ENCODE data around the gene ZNF611.
"Not testable (repeated sequence)": the region's sequence is repeated elsewhere in the genome, so short reads cannot be mapped to it uniquely, and the experiment has no call there.

The ZNF611 gene

DNA sequence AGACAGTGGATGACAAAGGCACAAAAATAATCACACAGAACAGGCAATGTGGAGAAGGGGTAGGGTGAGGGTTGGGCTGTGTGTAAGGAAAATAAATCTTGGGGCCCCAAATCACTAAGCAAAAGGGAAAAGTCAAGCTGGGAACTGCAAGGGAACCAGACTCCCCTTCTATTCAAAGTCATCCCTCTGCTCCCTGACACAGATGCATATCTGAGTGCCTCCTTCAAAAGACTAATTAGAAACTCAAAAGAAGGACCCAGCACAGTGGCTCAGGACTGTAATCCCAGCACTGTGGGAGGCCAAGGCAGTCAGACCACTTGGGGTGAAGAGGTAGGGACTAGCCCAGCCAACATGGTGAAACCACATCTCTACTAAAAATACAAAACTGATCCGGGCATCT is 18.3 kb downstream of the ZNF611 start:
- DNase-seq (ENCODE audit: low read depth in 2 of 2), result no peak

DNA sequence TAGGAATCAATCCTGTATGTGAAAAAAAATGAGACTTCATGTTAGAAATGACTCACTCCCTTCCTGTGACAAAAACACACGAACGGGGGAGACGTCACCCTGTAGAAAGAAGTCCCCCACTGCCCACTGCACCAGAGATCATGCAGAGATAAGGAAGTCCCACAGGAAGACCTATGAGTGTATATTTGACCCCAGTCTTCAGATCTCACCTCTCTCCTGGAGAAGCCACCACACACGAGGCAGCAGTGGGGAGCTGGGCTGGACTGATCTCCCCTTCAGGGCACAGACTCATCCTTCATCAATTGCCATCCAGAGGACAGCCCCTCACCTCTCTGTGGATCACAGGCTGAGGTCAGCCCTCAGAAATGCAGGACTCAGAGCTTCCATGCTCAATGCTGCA is 18.9 kb downstream of the ZNF611 start:
- not testable (repeated sequence) for DNase-seq (ENCODE audit: low read depth in 2 of 2)

DNA sequence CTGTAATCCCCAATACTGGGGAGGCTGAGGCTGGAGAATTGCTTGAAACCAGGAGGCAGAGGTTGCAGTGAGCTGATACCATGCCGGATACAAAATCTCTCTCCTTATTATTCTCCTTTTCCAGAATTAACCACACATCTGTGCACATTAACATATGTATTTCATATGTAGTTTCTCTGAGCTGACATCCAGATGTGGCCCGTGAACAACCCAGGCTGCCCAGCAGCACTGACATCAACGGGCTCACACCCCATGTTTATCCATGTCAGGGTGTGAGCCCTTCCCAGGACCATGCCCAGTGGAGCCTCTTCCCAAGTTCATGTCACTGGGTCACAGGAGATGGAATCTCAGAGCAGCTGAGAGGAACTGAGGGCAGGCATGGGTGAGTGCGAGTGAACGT is 19.5 kb downstream of the ZNF611 start:
- DNase-seq (ENCODE audit: low read depth in 2 of 2), result not testable (repeated sequence)

- not testable (repeated sequence) for DNase-seq (ENCODE audit: low read depth in 2 of 2)
Measured at GRCh38 chr19:52713051-52713450, 21.8 kb downstream of the ZNF611 start.

DNA sequence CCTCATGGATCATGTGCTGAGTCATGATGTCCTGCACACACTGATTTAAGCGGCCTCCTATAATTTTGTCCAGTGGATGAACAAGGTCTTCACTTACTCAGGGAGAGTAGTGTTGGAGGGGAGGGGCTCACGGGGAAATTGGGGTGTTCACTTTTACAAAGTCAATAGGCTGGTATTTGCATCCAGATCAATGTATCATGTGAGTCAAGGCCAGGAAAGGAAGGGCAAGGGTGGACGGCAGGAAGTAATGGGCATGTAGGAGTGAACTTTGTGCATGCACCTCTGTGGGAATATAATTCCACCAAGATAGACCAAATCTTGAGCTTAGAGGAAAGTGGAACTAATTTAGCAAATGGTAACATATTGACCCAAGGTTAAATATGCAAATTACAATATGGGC is 23.2 kb downstream of the ZNF611 start:
- DNase-seq (ENCODE audit: low read depth in 2 of 2), result not testable (repeated sequence)

DNA sequence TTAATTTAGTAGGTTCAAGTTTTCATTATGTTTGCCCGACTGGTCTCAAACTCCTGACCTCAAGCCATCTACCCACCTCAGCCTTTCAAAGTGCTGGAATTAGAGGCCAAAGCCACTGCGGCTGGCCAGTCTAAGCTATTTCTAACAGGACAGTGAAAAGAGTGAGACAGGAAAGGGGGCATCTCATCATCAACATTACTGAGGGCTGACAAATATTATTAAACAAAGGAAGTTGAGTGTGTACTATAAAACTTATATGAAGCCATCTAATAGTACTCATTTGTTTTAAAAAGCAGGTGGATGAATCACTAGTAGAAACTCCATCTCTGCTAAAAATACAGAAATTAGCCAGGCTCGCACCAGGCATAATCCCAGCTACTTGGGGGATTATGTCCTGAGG is 24.3 kb downstream of the ZNF611 start:
- no peak for DNase-seq (ENCODE audit: low read depth in 2 of 2)

DNA sequence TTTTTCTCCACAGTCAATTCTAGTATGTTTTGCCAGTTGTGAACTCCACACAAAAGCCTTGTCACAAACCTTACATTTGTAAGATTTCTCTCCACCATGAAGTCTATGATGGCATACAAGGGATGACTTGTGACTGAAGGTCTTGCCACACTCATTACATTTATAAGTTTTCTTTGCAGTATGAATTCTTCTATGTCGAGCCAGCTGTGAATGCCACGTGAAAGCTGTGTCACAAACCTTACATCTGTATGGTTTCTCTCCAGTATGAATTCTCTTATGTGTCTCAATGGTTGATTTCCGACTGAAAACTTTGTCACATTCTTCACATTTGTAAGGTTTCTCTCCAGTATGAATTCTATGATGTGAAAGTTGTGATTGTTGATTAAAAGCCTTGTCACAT is 29.2 kb downstream of the ZNF611 start:
- DNase-seq (ENCODE audit: low read depth in 2 of 2), result not testable (repeated sequence)

DNA sequence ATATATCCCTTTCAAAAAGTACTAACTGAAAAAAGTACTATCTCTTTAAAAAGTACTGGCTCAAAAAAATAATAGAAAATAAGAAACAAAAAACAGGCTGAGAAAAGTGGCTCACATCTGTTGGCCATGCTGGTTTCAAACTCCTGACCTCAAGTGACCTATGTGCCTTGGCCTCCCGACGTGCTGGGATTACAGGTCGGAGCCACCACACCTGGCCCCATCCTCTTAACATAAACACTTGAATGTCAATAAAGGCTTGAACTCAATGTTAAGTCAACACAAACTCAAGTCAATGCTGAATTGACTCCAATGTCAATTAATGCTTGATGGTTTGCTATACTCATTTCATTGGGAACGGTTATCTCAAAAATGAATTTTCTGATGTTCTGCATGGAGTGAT is 30.9 kb downstream of the ZNF611 start:
- DNase-seq (ENCODE audit: low read depth in 2 of 2), result no peak

DNA sequence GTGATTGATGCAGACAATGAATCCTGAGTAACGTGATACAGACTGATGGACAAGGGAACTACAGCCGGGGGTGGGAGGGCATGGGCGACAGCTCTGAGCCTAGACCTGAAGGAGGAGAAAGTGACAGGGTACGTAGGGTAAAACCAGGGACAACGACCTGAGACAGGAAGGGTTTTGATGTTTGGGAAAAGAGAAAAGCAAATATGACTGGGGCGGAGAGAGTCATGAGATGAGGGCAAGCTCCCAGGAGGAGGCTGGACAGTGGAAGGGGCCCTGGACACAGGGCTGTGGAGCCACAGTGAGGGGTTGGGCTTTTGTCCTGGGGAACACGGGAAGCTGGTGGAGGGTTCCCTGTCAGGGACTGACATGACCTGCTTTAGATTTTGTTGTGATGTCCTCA is 34.2 kb downstream of the ZNF611 start:
- no peak for DNase-seq (ENCODE audit: low read depth in 2 of 2)

GRCh38 chr19:52699555-52699954 is 35.3 kb downstream of the ZNF611 start:
- not testable (repeated sequence) for DNase-seq (ENCODE audit: low read depth in 2 of 2)

DNA sequence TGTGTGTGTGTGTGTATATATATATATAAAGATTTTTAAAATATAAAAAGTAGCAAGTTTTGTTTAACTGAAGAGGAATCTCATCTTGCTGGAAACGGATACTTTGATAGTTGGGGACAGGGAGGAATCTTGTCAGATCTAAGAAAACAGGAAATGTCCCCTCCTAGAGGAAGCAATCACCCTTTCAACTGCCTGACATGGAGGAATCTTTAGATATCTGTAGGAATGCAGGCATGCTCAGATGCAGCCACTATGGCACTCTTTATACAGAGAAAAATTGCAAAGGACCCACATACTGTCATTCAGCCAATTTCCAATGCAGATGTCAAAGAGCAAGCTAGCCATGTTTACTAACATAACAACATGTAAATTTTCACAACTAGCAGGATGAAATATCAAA is 38.8 kb downstream of the ZNF611 start:
- DNase-seq (ENCODE audit: low read depth in 2 of 2), result no peak

DNA sequence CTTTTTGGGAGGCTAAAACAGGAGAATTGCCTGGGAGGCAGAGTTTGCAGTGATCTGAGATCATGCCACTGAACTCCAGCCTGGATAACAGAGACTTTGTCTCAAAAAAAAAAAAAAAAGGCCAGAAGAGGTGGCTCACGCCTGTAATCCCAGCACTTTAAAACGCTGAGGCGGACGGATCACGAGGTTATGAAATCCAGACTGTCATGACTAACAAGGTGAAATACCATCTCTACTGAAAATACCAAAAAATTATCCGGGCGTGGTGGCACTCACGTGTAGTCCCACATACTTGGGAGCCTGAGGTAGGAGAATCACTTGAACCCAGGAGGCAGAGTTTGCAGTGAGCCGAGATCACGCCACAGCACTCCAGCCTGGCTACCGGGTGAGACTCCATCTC is 39.9 kb downstream of the ZNF611 start:
- DNase-seq (ENCODE audit: low read depth in 2 of 2), result no peak

GRCh38 chr19:52694281-52694680 is 40.6 kb downstream of the ZNF611 start:
- DNase-seq (ENCODE audit: low read depth in 2 of 2), result not testable (repeated sequence)

GRCh38 chr19:52692431-52693008 is 42.3 kb downstream of the ZNF611 start:
- no peak for DNase-seq (ENCODE audit: low read depth in 2 of 2)

DNA sequence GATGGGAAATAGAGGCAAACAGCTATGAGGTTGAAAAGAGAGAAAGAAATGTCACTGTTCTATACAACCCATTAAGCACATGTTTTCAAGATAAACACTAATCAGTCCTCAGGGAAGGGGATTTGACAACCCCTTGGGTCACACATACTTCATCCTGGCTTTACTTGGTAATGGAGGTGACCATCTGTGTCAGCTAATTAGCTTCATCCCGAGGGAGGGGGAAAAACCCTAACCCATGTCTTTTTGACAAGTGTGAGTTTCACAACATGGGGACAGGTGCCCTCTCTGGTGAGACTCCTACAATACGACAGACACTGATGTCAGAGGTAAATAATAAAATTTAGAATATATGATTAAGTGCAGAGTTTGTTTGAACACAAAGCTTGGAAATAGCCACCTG is 43.1 kb downstream of the ZNF611 start:
- no peak for DNase-seq (ENCODE audit: low read depth in 2 of 2)

GRCh38 chr19:52691215-52691610 is 43.6 kb downstream of the ZNF611 start:
- no peak for DNase-seq (ENCODE audit: low read depth in 2 of 2)

DNA sequence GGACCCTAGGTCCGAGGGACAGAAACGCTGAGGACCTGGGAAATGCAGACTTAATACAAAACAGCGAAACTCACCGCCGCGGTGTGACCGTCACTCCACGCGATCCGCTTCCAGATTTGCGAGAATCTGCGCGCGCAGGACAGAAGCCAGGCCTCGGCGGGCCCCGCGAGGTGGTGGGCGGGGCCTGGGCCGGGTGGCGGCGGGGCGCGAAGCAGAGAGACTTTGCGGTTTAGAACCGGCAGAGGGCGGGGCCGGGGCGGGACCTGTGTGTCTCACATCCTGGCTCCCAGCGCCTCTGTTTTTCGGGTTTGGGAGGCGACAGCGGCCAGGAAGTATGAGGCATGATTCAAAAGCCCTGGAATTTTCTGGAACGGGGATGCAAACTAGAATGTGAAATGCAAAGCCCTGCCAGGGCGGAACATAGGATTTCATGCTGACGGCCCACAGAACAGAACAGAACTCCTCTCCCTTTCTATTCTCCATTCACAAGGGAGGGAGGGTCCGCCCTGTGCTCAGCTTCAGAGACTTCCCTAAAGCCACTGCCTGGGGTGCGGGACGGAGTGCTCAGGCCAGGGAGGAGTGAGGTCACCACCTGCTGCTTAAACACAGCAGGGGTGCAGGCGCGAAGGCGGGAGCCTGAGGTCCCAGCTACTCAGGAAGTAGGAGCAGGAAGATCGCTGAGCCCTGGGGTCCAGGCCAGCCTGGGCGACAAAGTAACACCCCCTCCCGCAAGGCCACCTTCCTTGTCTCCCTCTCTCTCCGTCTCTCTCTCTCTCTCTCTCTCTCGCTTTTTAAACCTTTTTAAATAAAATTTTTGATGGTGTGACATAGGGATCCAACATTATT is 44.3 kb downstream of the ZNF611 start:
- DNase-seq (ENCODE audit: low read depth in 2 of 2), result peak; percentile 87 to 88

DNA sequence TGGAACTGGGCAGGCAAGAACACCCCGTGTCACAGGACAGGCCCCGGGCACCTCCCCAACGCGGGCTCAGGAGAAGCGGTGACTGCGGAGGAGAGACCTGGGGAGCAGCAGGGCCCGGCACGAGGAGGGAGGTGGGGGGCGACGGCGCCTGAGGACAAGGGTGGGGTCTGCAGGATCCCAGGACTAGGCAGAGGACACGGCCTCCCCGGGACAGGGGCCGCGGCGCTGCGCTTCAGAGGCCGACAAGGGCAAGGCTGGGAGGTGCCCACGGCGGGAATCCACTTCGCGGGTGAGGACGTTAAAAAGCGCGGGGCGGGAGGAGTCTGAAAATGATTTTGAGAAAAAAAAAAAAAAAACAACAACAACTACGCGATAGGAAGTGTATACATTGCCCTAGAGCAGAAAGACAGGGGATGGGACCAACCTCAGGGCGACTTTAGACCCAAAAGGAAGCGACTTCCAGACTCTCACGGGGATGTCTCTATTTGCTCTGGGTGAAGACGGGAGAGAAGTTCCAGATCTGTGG is 44.9 kb downstream of the ZNF611 start:
- DNase-seq (ENCODE audit: low read depth in 2 of 2), result peak in 1 of 2 donors; percentile 5

GRCh38 chr19:52688925-52689796 is 45.7 kb downstream of the ZNF611 start:
- DNase-seq (ENCODE audit: low read depth in 2 of 2), result not testable (repeated sequence)

DNA sequence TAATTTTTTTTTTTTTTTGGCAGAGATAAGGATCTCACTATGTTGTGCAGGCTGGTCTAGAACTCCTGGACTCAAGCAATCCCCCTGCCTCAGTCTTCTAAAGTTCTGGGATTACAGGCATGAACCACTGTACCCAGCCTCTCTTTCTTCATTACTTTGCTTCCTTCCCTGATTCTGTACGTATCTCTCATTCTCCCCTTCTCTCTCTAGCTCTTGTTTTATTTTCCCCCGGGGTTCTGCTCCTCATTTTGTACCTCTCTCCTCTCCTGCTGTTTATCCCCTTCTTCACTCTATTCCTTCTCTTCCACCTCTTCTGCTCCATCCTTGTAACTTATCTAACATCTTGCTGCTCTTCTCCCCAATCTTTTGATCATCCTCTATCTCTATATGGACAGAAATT is 46.5 kb downstream of the ZNF611 start:
- no peak for DNase-seq (ENCODE audit: low read depth in 2 of 2)

GRCh38 chr19:52687684-52688083 is 47.2 kb downstream of the ZNF611 start:
- no peak for DNase-seq (ENCODE audit: low read depth in 2 of 2)

GRCh38 chr19:52685811-52686210 is 49.0 kb downstream of the ZNF611 start:
- DNase-seq (ENCODE audit: low read depth in 2 of 2), result no peak

Data from stimulated activated CD8-positive, alpha-beta memory T cell treated with anti-CD3 and anti-CD28 coated beads, Interleukin-2, amount 100 ng/mL, for 1 hour (primary cell).